ENCODE results near the gene ERCC6L. TPM values are rescaled to one million over a fixed set of nuclear protein-coding genes. Genes with fewer than 3 reads are reported as not detected.

Gene ERCC6L, protein sequence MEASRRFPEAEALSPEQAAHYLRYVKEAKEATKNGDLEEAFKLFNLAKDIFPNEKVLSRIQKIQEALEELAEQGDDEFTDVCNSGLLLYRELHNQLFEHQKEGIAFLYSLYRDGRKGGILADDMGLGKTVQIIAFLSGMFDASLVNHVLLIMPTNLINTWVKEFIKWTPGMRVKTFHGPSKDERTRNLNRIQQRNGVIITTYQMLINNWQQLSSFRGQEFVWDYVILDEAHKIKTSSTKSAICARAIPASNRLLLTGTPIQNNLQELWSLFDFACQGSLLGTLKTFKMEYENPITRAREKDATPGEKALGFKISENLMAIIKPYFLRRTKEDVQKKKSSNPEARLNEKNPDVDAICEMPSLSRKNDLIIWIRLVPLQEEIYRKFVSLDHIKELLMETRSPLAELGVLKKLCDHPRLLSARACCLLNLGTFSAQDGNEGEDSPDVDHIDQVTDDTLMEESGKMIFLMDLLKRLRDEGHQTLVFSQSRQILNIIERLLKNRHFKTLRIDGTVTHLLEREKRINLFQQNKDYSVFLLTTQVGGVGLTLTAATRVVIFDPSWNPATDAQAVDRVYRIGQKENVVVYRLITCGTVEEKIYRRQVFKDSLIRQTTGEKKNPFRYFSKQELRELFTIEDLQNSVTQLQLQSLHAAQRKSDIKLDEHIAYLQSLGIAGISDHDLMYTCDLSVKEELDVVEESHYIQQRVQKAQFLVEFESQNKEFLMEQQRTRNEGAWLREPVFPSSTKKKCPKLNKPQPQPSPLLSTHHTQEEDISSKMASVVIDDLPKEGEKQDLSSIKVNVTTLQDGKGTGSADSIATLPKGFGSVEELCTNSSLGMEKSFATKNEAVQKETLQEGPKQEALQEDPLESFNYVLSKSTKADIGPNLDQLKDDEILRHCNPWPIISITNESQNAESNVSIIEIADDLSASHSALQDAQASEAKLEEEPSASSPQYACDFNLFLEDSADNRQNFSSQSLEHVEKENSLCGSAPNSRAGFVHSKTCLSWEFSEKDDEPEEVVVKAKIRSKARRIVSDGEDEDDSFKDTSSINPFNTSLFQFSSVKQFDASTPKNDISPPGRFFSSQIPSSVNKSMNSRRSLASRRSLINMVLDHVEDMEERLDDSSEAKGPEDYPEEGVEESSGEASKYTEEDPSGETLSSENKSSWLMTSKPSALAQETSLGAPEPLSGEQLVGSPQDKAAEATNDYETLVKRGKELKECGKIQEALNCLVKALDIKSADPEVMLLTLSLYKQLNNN
- 6.5 and 10.0 TPM in 2 replicates for total RNA-seq (2021)
- Bru-seq, nascent RNA: percentile 66 among the genes with signal in this experiment
- BruChase-seq, experiment 1, labeled RNA remaining after a 2-hour chase: percentile 57 among the genes with signal in this experiment
- BruChase-seq, experiment 2, labeled RNA remaining after a 6-hour chase: percentile 58 among the genes with signal in this experiment
- long read RNA-seq, full-length matches to known transcripts: 19 of 21 reads
- long read RNA-seq, partial matches to known transcripts: 0 of 21 reads
- long read RNA-seq, other reads (novel, unspliced or antisense): 2 of 21 reads

DNA sequence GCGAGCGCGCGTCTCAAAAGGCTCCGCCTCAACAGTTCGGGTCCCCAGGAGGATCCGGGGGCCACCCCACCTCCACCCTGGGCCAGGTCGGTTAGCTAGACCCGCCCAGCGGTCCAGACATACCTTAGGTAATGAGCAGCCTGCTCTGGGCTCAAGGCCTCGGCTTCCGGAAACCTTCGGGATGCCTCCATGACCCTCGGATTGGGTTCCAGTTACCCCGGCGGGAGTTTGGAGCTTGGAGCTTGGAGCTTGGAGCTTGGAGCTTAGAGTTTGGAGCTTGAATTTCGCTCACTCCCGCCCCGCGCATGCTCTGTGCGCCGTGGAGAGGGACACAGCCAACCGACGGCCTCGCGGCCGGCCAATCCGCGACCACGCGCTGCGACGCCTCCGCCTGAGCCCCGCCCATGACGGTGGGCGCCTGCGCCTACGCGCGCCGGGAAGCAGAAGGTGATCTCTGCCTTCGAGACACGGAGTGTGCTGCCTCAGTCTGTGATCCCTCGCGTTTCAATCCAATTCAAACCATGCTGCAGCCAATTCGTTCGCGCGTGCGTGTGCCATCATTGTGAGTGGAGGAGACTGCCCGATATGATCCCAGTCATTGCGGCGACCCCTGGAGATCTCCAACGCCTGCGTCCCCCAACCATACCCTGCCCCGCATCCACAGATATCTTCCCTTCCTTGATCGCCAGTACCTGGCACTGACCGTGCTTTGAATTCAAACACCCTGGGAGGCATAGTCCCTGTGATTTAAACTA lies at the start of gene ERCC6L:
Gene ERCC6L (minus strand): TSS at position 307 of the 755 bp plus-strand sequence. CDS start 116 bp downstream, at position 191.
- Histone ChIP-seq H3K79me2 (ENCODE audit: low read depth) (peaks cover 5% of the 10 kb centered on the region; the same call in 1 of the 2 replicates), H3K9me3 (ENCODE audit: insufficient read depth, low read depth) (no peaks in the 10 kb centered on the region), H3K27ac (no peak within 1 kb of the TSS), H3K4me3 (peak within 1 kb of the TSS; percentile 73), H3K4me2 (peak within 1 kb of the TSS; percentile 92), H3K9me2 (ENCODE audit: insufficient read depth) (no peaks in the 10 kb centered on the region), H3K4me1 (replicated peaks; ENCODE audit: insufficient read depth) (0 out of 2 replicates have a peak, but pooled peaks cover 7% of the 10 kb centered on the region), H4K20me1 (ENCODE audit: insufficient read depth) (no peaks in the 10 kb centered on the region), H3K27me3 (ENCODE audit: insufficient read depth, low read depth) (no peaks in the 10 kb centered on the region), H2AFZ (peak within 1 kb of the TSS; percentile 82), H3K36me3 (ENCODE audit: low read depth) (no peaks in the 10 kb centered on the region), H3F3A (ENCODE audit: insufficient read depth, low read depth) (no peaks in the 10 kb centered on the region)
- no TSS peak for BruUV-seq (replicated peaks)
- POLR2A ChIA-PET (ENCODE audit: unreplicated experiment): interaction anchor here (0.6 to 1.3 kb wide), 4 partner anchors 12 to 320 kb away, joined by 4 to 30 read pairs (median 12); partner anchors contain the start of gene RPS4X
- peak; percentile 74 to 88 for DNase-seq
- TF ChIP-seq EZH2 (IDR thresholded peaks at IDR 0.05; ENCODE audit: low read depth): no peak
- CTCF ChIA-PET: interaction anchor here (0.6 kb wide), 1 partner anchor 302 kb away, joined by 8 read pairs; no protein-coding TSS in a partner anchor
- intact Hi-C loops (cut with micrococcal nuclease; ENCODE audit: unreplicated experiment): no loop called here

DNA sequence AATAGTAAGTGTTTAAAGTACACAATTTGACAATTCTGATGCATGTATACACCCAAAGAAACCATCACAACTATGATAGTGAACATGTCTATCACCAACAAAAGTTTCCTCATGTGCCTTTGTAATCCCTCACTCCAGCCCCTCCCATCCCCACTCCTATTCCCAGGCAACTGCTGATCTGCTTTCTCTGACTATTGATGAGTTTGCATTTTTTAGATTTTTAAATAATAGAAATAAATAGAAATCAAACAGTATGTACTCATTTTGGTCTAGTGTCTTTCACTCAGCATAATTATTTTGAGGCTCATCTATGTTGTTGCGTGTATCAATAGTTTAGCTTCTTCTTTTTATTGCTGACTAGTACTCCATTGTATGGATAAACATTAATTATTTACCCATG lies 43.5 kb upstream of the ERCC6L start:
- Histone ChIP-seq H3K27ac (no peak overlapping the region), H3K4me3 (no peak overlapping the region), H3K9me3 (ENCODE audit: insufficient read depth, low read depth) (no peaks in the 10 kb centered on the region), H4K20me1 (ENCODE audit: insufficient read depth) (no peaks in the 10 kb centered on the region), H3F3A (ENCODE audit: insufficient read depth, low read depth) (no peaks in the 10 kb centered on the region), H3K79me2 (ENCODE audit: low read depth) (no peaks in the 10 kb centered on the region), H2AFZ (no peak overlapping the region), H3K4me1 (replicated peaks; ENCODE audit: insufficient read depth) (no peaks in the 10 kb centered on the region), H3K27me3 (ENCODE audit: insufficient read depth, low read depth) (no peaks in the 10 kb centered on the region), H3K4me2 (no peak overlapping the region), H3K36me3 (ENCODE audit: low read depth) (no peaks in the 10 kb centered on the region), H3K9me2 (ENCODE audit: insufficient read depth) (no peaks in the 10 kb centered on the region)
- POLR2A ChIA-PET (ENCODE audit: unreplicated experiment): no interaction called here
- intact Hi-C loops (cut with micrococcal nuclease; ENCODE audit: unreplicated experiment): no loop called here
- TF ChIP-seq EZH2 (IDR thresholded peaks at IDR 0.05; ENCODE audit: low read depth): no peak
- TF ChIP-seq, protein P1, sequence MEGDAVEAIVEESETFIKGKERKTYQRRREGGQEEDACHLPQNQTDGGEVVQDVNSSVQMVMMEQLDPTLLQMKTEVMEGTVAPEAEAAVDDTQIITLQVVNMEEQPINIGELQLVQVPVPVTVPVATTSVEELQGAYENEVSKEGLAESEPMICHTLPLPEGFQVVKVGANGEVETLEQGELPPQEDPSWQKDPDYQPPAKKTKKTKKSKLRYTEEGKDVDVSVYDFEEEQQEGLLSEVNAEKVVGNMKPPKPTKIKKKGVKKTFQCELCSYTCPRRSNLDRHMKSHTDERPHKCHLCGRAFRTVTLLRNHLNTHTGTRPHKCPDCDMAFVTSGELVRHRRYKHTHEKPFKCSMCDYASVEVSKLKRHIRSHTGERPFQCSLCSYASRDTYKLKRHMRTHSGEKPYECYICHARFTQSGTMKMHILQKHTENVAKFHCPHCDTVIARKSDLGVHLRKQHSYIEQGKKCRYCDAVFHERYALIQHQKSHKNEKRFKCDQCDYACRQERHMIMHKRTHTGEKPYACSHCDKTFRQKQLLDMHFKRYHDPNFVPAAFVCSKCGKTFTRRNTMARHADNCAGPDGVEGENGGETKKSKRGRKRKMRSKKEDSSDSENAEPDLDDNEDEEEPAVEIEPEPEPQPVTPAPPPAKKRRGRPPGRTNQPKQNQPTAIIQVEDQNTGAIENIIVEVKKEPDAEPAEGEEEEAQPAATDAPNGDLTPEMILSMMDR (conservative IDR thresholded peaks at IDR 0.05): no peak
- DNase-seq: no peak
- no TSS peak for BruUV-seq (replicated peaks)
- CTCF ChIA-PET: no interaction called here

DNA sequence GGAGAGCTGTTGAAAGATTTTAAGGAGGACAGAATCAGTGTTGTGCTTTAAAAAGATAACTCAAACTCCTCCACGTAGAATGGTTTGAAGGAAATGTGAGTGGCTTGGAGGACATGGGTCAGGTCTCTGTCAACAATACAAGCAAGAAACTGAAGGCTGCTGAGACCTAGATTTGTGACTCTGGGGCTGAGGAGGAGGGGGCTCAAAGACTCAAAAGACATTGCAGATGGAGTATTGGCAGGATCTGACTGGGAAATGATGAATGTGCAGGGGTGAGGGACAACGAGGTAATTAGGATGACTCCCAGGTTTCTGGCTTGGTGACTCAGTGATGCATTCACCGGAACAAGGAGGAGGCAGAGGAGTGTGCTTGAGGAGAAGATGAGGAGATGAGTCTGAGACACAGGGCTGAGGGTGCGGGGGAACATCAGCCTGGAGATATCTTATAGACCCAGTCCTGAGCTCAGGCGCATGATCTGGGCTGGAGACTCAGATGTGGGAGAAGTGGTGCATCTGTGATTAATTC lies 41.6 kb upstream of the ERCC6L start:
- no TSS peak for BruUV-seq (replicated peaks)
- POLR2A ChIA-PET (ENCODE audit: unreplicated experiment): interaction anchor here (0.6 kb wide), 1 partner anchor 27 kb away, joined by 5 read pairs; no protein-coding TSS in a partner anchor
- DNase-seq: no peak

More for the DNA sequence above, 41.6 kb upstream of the ERCC6L start:
- Histone ChIP-seq H2AFZ (no peak overlapping the region), H3K36me3 (ENCODE audit: low read depth) (peaks cover 12% of the 10 kb centered on the region), H3F3A (ENCODE audit: insufficient read depth, low read depth) (peaks cover 16% of the 10 kb centered on the region), H3K79me2 (ENCODE audit: low read depth) (peaks cover 17% of the 10 kb centered on the region), H3K9me2 (ENCODE audit: insufficient read depth) (no peaks in the 10 kb centered on the region), H3K9me3 (ENCODE audit: insufficient read depth, low read depth) (no peaks in the 10 kb centered on the region), H3K4me3 (no peak overlapping the region), H4K20me1 (ENCODE audit: insufficient read depth) (peaks cover 4% of the 10 kb centered on the region), H3K4me1 (replicated peaks; ENCODE audit: insufficient read depth) (peaks cover 4% of the 10 kb centered on the region), H3K4me2 (no peak overlapping the region), H3K27me3 (ENCODE audit: insufficient read depth, low read depth) (no peaks in the 10 kb centered on the region), H3K27ac (no peak overlapping the region)
- intact Hi-C loops (cut with micrococcal nuclease; ENCODE audit: unreplicated experiment): no loop called here
- TF ChIP-seq, protein P1 (conservative IDR thresholded peaks at IDR 0.05): no peak
- TF ChIP-seq EZH2 (IDR thresholded peaks at IDR 0.05; ENCODE audit: low read depth): no peak
- CTCF ChIA-PET: no interaction called here
